ENCODE measurements around the gene SECTM1. TPM values are rescaled to one million over a fixed set of nuclear protein-coding genes. Genes with fewer than 3 reads are reported as not detected.

Gene SECTM1
- total and polyA plus RNA-seq, 9 of the 15 experiments (the other 6 are each of a cell fraction or from before 2014, with no cell fraction given) = 0.11 to 0.46 (median 0.18) TPM; not detected in 6

GRCh38 chr17:82292251-82293154, 41.1 kb downstream of the SECTM1 start (continued):
- no peak for TF ChIP-seq TCFL5 (CRISPR knock-in tag; conservative IDR thresholded peaks at IDR 0.05)
- no peak; the same call in 1 of the 2 replicates for TF ChIP-seq TGIF2 (CRISPR knock-in tag; IDR thresholded peaks at IDR 0.05)
- TF ChIP-seq TRIM24 (IDR thresholded peaks at IDR 0.05) = peak in 1 of 2 experiments; percentile 47; a peak in 1 of 4 replicates
- no peak for TF ChIP-seq TAF15 (IDR thresholded peaks at IDR 0.05; ENCODE audit: low read depth, low read length)
- no peak for TF ChIP-seq NR1H2 (CRISPR knock-in tag; IDR thresholded peaks at IDR 0.05)
- TF ChIP-seq, protein P1, sequence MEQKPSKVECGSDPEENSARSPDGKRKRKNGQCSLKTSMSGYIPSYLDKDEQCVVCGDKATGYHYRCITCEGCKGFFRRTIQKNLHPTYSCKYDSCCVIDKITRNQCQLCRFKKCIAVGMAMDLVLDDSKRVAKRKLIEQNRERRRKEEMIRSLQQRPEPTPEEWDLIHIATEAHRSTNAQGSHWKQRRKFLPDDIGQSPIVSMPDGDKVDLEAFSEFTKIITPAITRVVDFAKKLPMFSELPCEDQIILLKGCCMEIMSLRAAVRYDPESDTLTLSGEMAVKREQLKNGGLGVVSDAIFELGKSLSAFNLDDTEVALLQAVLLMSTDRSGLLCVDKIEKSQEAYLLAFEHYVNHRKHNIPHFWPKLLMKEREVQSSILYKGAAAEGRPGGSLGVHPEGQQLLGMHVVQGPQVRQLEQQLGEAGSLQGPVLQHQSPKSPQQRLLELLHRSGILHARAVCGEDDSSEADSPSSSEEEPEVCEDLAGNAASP (IDR thresholded peaks at IDR 0.05) = no peak
- no peak for TF ChIP-seq DNMT1 (IDR thresholded peaks at IDR 0.05)
- no peak for TF ChIP-seq DACH1 (IDR thresholded peaks at IDR 0.05; ENCODE audit: partially characterized antibody)
- peak; percentile 67 for TF ChIP-seq ETV1 (tag; conservative IDR thresholded peaks at IDR 0.05; ENCODE audit: low read depth)
- TF ChIP-seq CBFA2T3 (IDR thresholded peaks at IDR 0.05) = no peak; the same call in 1 of the 2 replicates
- peak; percentile 50; the same call in 1 of the 2 replicates for TF ChIP-seq KAT7 (CRISPR knock-in tag; IDR thresholded peaks at IDR 0.05; ENCODE audit: borderline replicate concordance)
- TF ChIP-seq SIX5 (IDR thresholded peaks at IDR 0.05; ENCODE audit: borderline replicate concordance in 1 of 2, insufficient read depth in 1 of 2, low read depth in 1 of 2, low read length in 2 of 2) = no peak
- peak; percentile 32; the same call in 1 of the 2 replicates for TF ChIP-seq CREM (IDR thresholded peaks at IDR 0.05; ENCODE audit: low read depth)
- TF ChIP-seq GTF2F1 (IDR thresholded peaks at IDR 0.05; ENCODE audit: low read depth, low read length) = peak; percentile 72
- TF ChIP-seq ZNF253 (CRISPR knock-in tag; conservative IDR thresholded peaks at IDR 0.05) = no peak
- TF ChIP-seq MYC (IDR thresholded peaks at IDR 0.05; ENCODE audit: low read depth, low read length) = peak; percentile 80
- no peak for TF ChIP-seq MYC (CRISPR knock-in tag; IDR thresholded peaks at IDR 0.05; ENCODE audit: borderline replicate concordance, low read depth)
- no peak for TF ChIP-seq SRSF7 (optimal IDR thresholded peaks at IDR 0.05; ENCODE audit: low read depth, low read length)
- no peak for TF ChIP-seq NFATC3 (IDR thresholded peaks at IDR 0.05)
- TF ChIP-seq, protein P2, sequence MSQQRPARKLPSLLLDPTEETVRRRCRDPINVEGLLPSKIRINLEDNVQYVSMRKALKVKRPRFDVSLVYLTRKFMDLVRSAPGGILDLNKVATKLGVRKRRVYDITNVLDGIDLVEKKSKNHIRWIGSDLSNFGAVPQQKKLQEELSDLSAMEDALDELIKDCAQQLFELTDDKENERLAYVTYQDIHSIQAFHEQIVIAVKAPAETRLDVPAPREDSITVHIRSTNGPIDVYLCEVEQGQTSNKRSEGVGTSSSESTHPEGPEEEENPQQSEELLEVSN (IDR thresholded peaks at IDR 0.05; ENCODE audit: borderline replicate concordance in 1 of 2, extremely low read depth in 1 of 2, insufficient read depth in 1 of 2, insufficient read length in 1 of 2, low read depth in 1 of 2, low read length in 1 of 2, poor library complexity in 1 of 2, severe bottlenecking in 1 of 2) = peak; percentile 48 to 83
- TF ChIP-seq BACH1 (tag; IDR thresholded peaks at IDR 0.05) = no peak
- TF ChIP-seq SLC30A9 (CRISPR knock-in tag; IDR thresholded peaks at IDR 0.05) = no peak
- TF ChIP-seq YY1 (IDR thresholded peaks at IDR 0.05; ENCODE audit: borderline replicate concordance in 1 of 3, control insufficient read depth in 1 of 3, extremely low read depth in 1 of 3, insufficient read depth in 3 of 3, insufficient read length in 1 of 3, insufficient replicate concordance in 2 of 3, low read depth in 1 of 3, low read length in 2 of 3) = peak in 2 of 3 experiments; percentile 72 to 88
- peak; percentile 38; the same call in 1 of the 2 replicates for TF ChIP-seq SOX6 (IDR thresholded peaks at IDR 0.05)
- TF ChIP-seq ARHGAP35 (IDR thresholded peaks at IDR 0.05; ENCODE audit: partially characterized antibody) = no peak
- TF ChIP-seq ZKSCAN1 (IDR thresholded peaks at IDR 0.05; ENCODE audit: low read depth, low read length) = no peak
- peak; percentile 63 to 68 for TF ChIP-seq NRF1 (conservative IDR thresholded peaks at IDR 0.05 in 1 of 2, IDR thresholded peaks at IDR 0.05 in 1 of 2)
